Measurements from ENCODE around the gene GPR78.

The GPR78 gene

GRCh38 chr4:8547108-8547911, 32.9 kb upstream of the GPR78 start:
- DNase-seq (ENCODE audit: low read depth in 2 of 2): no peak

DNA sequence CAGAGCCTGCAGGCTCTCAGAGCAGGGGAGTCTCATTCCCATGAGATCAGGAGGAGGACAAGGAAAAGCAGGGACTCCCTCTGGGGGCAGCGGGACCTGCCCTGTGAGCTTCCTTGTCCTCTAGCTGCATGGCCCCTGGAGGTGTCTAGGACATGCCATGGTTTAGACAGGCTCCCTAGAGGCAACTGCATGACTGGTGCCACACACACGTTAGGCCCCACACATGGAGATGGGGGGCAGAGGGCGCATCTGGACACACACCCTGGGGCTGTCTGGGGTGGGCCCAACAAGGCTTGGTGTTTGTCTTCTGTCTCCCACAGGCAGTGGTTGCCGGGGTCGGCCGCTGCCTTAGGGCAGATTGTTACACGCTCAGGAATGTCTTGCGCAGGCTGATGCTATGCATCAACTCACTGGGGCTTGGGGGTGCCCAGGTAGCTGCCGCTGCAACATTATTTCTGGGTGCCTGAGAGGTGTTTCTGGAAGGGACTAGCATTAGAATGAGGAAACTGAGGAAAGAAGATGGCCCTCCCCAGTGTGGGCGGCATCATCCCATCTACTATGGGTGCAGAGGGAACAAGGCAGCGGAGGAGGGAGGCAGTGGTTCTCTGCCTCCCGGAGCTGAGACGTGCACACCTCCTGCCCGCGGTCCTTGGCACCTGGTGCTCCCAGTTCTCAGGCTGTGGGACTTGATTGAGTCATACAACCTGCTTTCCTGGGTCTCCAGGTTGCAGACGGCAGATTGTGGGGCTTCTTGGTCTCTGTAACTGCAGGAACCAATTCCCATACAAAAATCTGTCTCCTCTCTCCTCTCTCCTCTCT, 32.1 kb upstream of the GPR78 start:
- DNase-seq (ENCODE audit: low read depth in 2 of 2): no peak

DNA sequence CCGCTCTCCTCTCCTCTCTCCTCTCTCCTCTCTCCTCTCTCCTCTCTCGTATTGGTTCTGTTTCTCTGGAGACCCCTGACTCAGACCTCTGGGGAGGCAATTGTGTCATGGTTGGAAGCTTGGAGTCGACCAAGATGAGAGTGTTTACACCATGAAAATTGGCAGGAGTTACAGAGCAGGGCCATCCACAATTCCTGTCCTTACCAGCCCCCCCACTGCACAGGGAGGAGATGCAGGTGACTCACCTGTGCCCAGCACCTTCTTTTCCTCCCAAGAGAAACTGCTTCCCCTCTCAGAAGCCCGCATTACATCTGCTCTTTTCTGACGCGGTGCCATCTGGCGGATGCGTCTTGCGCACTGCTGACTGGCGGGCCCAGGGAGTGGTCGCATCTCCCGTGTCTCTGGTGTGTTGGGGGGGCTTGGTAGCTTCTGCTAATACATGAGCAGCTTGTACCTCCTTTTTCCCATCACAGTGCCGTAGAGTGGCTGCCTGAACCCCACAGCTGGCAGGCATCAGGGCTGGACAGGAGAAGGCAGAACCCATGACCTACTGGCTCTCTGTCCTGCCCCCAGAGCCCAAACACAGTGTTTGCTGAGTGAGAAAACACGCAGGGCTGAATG, 31.4 kb upstream of the GPR78 start:
- DNase-seq (ENCODE audit: low read depth in 2 of 2): no peak

DNA sequence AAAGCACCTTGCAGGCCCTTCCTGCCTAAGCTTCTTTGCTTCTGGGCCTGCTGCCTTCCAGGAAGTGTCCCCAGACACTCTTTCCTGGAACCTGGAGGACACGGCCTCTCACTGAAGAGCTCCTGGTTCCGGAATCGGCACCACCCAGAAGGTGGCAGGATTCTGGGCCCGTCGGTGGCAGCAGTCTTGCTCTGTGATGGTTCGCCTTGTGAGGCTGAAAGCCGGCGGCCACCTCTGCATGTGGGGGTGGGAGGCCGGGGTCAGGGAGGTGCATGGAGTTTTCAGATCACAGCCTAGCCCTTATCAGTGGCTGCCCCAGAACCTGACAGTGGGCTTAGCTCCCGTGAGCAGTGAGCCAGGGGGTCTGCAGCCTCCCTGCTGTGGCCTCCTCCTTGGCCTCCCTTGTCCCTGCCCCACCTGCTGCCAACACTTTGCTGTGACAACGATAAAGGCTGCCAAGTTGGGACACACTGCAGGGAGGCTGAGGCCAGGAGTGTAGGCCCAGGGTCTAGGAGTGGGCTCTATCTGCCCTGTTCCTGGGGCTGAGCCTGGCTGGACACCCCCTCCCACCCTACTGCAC, 30.8 kb upstream of the GPR78 start:
- DNase-seq (ENCODE audit: low read depth in 2 of 2): no peak

DNA sequence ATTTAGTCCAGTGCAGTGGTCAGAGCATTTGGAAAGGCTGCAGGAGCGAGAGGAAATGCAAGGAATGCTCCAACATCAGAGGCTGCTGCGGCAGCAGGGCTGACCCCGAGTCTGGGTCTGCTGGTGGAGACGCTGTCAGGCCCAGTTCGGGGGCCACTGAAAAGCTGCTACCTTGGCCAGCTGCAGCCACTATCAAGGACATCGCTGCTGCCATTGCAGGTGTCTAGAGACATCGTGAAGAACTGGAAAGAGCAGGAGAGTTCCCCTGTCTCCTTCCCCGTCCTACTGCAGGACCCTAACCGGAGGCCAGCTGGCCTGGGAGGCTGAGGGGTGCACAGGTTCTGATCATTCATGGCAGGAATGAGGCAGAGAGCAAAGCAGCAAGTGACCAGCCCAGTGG, 29.5 kb upstream of the GPR78 start:
- no peak for DNase-seq (ENCODE audit: low read depth in 2 of 2)

DNA sequence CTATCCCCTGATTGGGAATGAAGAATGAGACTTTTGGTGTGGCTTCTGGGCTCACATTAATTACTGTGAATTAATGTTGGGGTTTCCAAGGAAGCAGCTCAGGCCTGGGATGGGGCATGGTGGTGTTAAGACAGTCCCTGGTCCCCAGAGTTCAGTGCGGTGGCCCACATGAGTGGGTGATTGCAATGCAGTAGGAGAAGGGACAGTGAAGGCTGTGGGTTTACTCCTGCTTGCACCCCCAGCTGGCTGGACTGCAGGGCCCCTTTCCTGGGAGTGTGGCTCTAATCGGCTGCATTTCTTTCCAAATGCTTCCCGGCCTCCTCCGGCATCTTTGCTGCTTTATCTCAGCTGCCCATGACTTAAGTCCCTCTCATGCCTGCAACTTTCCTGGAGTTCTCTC, 28.2 kb upstream of the GPR78 start:
- no peak for DNase-seq (ENCODE audit: low read depth in 2 of 2)

DNA sequence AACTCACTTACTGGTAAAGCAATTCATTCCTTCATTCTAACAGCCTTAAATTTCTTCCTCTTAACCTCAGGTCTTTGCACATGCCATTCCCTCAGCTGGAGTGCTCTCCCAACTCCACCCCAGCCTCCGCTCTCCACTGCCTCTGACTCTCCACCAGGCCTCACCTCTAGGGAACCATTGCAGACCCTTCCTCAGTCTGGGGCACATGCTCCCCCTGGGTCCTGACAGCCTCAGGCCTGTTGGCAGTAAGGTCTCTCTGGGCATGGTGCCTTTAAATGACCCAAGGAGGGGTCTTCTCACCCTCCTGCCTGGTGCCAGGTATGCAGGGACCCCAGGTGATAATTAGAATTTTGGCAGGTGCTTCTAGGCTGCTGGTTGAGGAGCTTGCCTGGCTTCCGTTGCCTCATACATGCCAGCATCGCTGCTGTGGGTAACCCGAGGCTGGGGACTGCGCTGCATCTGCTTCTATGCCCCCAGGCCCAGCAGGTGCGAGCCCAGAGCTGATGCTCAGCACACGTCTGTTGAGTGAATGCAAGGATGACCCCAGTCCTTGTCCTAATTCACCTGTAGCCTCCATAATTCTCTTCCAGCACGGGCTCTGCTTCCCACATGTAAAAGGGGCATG, 27.5 kb upstream of the GPR78 start:
- DNase-seq (ENCODE audit: low read depth in 2 of 2): no peak

DNA sequence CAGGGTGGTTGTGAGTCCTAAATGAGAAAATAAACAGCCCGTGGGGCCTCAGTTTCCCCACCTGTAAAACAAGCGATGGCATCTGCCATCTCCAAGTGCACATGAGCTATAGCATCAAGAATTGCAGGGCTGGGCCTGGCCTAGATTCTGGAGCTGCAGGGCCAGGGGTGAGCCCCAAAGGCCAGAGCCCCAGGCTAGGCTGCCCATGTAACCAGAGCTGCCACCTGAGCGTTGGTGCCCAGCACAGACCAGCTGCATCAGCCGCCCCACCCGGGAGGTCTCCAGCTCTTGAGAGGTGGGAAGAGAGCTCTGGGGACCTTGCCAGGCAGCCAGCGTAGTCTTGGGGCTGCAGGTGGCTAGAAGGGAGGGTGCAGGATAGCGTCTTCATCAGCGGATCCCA, 27.0 kb upstream of the GPR78 start:
- no peak for DNase-seq (ENCODE audit: low read depth in 2 of 2)

DNA sequence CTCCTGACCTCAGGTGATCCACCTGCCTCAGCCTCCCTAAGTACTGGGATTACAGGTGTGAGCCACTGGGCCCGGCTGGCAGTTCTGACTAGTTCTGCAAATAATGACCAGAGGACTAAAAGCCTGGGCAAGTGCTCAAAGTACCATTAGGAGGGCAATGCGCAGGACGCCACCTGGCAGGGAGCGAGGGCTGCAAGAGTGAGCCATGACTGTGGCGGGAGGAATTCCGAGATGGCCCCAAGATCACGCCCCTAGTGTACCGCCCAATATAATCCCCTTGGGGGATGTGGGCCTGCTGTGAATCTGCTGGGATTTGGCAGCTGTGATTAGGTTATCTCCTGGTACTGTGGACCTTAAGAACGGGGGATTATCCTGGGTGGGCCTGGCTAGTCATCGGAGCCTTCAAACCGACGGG, 26.2 kb upstream of the GPR78 start:
- DNase-seq (ENCODE audit: low read depth in 2 of 2): no peak

- DNase-seq (ENCODE audit: low read depth in 2 of 2): no peak
These were observed 25.6 kb upstream of the GPR78 start for GRCh38 chr4:8554555-8555100.

DNA sequence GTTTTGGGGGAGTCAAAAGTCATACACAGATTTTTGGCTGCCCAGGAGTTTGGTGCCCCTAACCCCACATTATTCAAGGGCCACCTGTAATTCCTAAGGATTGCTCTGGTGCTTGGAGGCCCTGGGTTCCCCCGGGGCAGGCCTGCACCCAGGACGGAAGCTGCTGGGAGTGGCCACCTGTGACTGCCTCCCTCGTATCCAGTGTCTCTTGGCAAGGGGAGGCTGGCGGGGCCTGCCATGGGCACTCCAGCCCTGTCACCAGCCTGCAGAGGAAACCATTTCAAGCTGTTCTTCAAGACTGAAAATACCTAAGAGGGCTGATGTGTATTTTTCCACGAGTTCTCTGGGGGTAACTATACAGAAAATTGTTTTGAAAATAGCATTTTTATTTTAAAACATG, 24.5 kb upstream of the GPR78 start:
- DNase-seq (ENCODE audit: low read depth in 2 of 2): no peak

DNA sequence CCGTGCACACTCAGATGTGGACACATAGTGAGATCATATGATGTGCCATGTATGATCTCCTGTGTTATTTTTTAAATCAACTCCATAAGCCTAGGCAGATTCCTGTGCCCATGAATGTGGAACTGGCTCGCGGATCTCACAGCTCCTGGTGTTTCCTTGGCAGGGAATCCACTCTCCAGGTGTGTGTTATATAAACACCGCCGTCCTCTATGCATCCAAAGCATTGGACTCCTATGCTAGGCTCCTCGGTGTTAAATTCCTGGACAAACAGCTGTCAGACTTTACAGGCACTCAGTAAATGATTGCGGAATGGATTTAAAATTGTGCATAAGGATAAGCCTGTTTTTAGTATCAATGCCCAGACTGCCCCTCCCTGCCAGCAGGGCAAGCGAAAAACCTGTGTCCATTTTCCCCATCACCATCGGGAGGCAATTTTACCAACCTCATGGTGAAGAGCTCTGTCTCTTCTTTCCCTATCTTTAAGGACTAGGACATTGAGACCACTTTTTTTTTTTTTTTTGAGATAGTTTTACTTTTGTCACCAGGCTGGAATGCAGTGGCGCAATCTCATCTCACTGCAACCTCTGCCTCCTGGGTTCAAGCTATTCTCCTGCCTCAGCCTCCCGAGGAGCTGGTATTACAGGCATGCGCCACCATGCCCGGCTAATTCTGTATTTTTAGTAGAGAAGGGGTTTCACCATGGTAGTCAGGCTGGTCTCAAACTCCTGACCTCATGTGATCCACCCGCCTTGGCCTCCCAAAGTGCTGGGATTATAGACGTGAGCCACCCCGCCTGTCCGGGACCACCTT, 23.6 kb upstream of the GPR78 start:
- no peak for DNase-seq (ENCODE audit: low read depth in 2 of 2)

DNA sequence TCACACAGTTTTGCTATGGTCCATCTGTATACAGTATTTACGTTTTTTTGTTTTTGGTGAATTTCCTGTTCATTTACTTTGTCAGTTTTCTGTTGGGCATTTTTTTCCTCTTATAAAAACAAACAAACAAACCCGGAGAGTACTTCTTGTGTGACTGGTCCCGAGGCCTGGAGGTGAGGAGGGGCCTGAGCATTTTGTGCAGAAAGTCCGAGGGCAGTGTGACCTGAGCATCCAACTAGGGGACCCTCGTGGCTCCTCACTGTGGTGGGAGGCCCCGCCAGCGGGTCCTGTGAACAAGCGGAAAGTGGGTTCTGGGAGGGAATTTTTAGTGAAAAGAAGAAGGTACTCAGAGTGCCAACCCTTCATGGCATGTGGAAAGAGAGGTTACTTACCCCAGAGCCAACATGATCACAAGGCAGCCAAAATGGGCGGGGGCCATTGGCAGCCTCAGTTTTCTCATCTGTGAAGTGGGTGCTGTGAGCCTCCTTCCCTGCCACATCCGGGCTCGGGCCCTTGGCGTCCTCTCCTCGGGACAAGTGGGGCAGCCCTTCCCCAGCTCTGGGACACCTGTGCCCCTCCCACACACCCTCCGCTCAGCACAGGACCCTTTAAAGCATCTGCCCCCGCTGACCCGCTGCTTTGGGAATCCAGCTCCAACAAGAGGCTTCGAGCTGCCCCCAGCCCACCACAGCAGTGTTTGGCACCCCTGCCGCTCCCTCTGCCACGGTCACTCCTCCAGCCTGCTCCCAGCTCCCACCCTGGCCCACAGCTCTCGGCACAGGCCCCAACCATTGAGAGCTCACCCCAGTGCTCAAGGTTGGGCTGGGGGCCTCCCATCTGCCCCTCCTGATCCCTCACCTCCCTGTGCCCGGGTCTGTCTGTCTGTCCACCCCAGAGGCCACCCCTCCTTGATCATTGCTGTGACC, 22.8 kb upstream of the GPR78 start:
- DNase-seq (ENCODE audit: low read depth in 2 of 2): no peak

DNA sequence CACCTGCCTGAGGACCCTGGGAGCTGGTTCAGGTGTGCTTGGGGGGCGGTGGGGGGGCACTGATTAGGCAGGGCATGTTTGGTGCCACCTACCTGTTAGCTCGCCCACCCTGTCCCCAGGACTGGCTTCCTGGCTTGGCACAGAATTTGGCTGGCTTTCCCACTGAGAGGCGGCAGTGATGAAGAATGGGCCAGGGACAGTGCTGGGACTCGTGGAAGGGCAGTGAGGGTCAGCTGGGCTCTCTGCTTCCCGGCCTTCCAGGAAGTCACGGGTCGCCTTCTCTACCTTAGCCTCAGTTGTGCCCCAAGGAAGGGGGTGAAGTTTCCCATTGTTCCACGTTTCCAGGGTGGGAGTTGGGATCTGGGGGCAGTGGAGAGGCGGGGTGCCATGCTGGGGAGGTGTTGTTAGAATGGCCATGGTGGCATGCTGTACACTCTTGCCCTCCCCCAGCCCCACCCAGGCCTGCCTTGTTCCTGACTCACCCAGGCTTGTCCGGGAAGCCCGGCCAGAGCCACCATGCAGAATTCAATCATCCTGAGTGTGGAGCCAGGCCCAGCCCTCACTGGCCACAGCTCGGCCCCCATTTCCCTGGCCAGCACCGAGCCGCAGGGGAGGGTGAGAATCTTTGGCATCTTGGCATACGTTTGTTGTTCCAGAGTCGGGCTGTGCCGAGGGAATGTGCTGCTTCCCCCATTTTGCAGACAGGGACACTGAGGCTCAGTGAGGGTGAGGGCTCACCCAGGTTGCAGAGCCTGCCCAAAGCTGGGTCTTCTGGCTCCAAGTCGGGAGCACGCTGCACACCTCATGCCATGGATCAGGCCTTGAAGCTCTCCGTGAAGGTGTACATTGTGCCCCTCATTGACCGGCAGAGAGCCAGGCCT, 21.9 kb upstream of the GPR78 start:
- no peak for DNase-seq (ENCODE audit: low read depth in 2 of 2)

GRCh38 chr4:8559011-8559410, 21.2 kb upstream of the GPR78 start:
- DNase-seq (ENCODE audit: low read depth in 2 of 2): no peak

DNA sequence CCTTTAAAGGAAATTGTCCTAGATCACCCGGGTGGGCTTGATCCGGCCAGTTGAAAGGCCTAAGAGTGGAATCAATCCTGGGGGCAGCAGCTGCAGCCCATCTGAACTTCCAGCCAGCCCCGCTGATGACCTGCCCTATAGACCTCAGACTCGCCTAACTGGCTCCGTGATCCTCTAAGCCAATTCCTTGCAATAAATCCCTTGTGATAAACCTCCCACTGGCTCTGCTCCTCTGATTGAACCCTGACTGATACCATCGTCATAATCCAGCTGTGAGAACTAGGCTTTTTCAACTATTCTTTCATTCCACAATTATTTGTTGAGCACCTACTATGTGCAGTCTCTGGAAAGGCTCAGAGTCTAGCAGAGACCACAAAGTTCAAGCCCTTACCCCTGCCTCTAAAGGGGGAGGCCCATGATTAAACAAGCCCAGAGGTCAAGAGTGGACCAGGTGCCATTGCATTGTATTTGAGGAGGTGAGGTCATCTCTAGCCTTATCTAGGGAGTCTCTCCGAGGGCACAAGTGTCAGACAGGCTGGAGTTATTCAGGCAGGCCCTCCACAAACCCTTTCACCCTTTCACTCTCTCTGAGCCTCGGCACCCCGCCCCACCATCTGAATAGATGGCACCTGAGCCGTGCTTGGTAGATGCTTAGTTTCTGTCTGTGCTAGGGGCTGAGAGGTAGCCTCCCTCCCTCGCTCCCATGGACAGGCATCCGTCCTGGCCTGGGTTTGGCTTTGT, 20.5 kb upstream of the GPR78 start:
- DNase-seq (ENCODE audit: low read depth in 2 of 2): no peak

DNA sequence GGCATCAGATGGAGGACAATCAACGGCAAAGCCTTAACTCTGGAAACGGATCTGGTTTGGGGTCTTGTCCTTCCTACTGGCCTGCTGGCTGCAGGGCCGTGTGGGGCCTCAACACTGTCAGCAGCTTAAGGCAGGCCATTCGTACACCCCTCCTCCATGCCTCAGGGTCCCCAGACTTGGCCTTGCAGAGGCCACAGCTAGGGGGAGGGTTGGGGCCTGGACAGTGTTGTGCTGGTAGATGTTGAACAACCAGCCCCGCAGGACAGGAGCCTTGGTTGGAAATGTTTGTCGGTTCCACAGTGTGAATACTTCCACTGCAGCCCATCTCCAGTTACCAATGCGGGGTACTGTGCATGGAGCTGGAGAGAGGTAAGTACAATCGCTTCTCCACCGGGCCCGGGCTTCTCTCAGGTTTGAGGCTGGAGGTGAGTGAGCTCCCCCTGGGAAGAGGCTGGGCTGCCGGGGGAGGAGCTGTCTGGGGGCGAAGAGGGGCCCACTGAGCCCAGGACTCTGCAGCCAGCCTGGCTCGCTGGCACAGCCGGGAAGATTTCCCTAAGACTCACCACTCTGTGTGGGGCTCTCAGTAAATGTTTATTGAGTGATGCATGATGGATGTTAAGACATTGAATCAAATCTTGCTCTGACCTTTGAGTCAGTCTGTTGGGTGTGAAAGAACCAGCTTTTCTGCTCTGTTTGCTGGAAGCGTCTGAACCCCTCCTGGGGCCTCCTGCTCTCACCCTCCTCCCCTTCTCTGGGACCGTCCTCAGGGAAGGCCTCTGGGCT, 19.7 kb upstream of the GPR78 start:
- DNase-seq (ENCODE audit: low read depth in 2 of 2): no peak
